Ishikawa (cell line): ENCODE data around the gene RAB3IL1.

Source experiments
- CEBPB ChIP-seq: IDR thresholded peaks from 2 replicates; pipeline ENCODE4 v1.6.1; 2012
- CREB1 ChIP-seq: IDR thresholded peaks from 2 replicates; pipeline ENCODE4 v1.6.1; 2012; ENCODE audit warnings: low read depth
- EGR1 ChIP-seq: IDR thresholded peaks from 2 replicates; pipeline ENCODE4 v1.6.1; 2012
- EP300 ChIP-seq: IDR thresholded peaks from 2 replicates; pipeline ENCODE4 v1.6.1; 2012; ENCODE audit warnings: borderline replicate concordance
- FOXM1 ChIP-seq: IDR thresholded peaks from 2 replicates; pipeline ENCODE4 v1.6.1; 2012; ENCODE audit warnings: low read depth, borderline replicate concordance
- MAX ChIP-seq: IDR thresholded peaks from 2 replicates; pipeline ENCODE4 v1.6.1; 2012
- NFIC ChIP-seq: IDR thresholded peaks from 2 replicates; pipeline ENCODE4 v1.6.1; 2012
- RAD21 ChIP-seq: IDR thresholded peaks from 2 replicates; pipeline ENCODE4 v1.6.1; 2012; ENCODE audit warnings: low read depth
- REST ChIP-seq: IDR thresholded peaks from 2 replicates; pipeline ENCODE4 v1.6.1; 2012; ENCODE audit warnings: low read depth, mild to moderate bottlenecking
- TAF1 ChIP-seq: IDR thresholded peaks from 2 replicates; pipeline ENCODE4 v1.6.1; 2012; ENCODE audit warnings: low read depth, mild to moderate bottlenecking
- TCF12 ChIP-seq: IDR thresholded peaks from 2 replicates; pipeline ENCODE4 v1.6.1; 2012; ENCODE audit warnings: low read depth
- TEAD4 ChIP-seq: IDR thresholded peaks from 2 replicates; pipeline ENCODE4 v1.6.1; 2012
- USF1 ChIP-seq: IDR thresholded peaks from 2 replicates; pipeline ENCODE4 v1.6.1; 2012
- ZBTB7A ChIP-seq: IDR thresholded peaks from 2 replicates; pipeline ENCODE4 v1.6.1; 2012; ENCODE audit warnings: low read depth

GRCh38 chr11:61956191-61957020 is 39.0 kb upstream of the RAB3IL1 start:
- no peak for TF ChIP-seq EGR1
- no peak for TF ChIP-seq MAX
- TF ChIP-seq CEBPB: no peak
- TF ChIP-seq ZBTB7A: no peak
- no peak for TF ChIP-seq REST
- TF ChIP-seq USF1: no peak
- no peak for TF ChIP-seq FOXM1
- TF ChIP-seq TEAD4: no peak
- TF ChIP-seq CREB1: no peak
- no peak for TF ChIP-seq EP300
- no peak for TF ChIP-seq TCF12
- TF ChIP-seq RAD21: no peak
- TF ChIP-seq NFIC: no peak
- TF ChIP-seq TAF1: no peak
